Measurements from ENCODE around the gene UTY. TPM values are rescaled to one million over a fixed set of nuclear protein-coding genes. Genes with fewer than 3 reads are reported as not detected.
A peak's percentile ranks its signal among the peaks of the same experiment; 100 is the strongest.

Gene UTY
- total RNA-seq (2014; rRNA removed; shearing (Covaris generic)) = 10.8 and 13.2 TPM in 2 replicates

- peak; percentile 91 for DNase-seq (ENCODE audit: low spot score)
These were observed at the start of gene UTY for GRCh38 chrY:13479828-13480227. TSS of gene UTY (minus strand) at chrY:13480033. CDS start at chrY:13479665, 368 bp downstream.

DNA sequence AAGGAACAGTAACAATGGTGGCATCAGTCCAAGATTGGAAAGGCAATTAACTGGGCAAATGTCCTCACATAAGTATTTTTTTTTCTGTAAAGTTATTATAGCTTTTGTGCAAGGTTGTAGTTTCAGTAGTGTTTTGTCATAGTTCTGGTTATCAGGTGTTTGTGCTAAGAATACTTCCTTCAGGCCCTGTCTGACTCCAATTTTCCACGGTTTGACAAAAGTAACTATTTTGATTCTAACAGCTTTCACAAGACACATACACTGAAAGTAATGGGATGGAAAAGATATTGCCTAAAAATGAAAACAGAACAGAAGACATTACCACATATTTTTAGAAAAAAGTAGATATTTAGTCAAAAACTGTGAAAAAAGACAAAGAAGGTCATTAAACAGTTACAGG, 40.6 kb upstream of the UTY start:
- DNase-seq (ENCODE audit: low spot score) = no peak

DNA sequence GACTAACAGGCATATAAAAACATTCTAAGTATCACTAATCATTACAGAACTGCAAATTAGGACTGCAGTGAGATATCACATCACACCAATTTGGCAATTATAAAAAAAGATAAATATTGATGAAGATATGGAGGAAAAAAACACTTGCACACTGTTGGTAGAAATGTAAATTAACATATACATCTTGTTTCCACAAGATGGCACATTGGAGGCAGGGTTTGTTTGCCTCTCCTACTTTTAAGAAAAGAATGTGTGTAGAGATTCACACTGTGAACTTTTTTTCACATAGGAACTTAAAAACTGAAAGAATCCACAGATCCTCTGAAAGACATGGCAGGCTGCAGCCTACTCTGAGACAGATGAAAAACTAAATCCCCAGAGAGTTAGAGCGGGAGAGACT, 21.4 kb upstream of the UTY start:
- no peak for DNase-seq (ENCODE audit: low spot score)

- DNase-seq (ENCODE audit: low spot score) = no peak
These were observed 13.9 kb upstream of the UTY start for GRCh38 chrY:13493737-13494136.

GRCh38 chrY:13492408-13492807, 12.6 kb upstream of the UTY start:
- no peak for DNase-seq (ENCODE audit: low spot score)

- no peak for DNase-seq (ENCODE audit: low spot score)
These were observed 8.9 kb upstream of the UTY start for GRCh38 chrY:13488738-13489137.

- DNase-seq (ENCODE audit: low spot score) = peak; percentile 28
These were observed 617 bp downstream of the UTY start for GRCh38 chrY:13479121-13479711.

DNA sequence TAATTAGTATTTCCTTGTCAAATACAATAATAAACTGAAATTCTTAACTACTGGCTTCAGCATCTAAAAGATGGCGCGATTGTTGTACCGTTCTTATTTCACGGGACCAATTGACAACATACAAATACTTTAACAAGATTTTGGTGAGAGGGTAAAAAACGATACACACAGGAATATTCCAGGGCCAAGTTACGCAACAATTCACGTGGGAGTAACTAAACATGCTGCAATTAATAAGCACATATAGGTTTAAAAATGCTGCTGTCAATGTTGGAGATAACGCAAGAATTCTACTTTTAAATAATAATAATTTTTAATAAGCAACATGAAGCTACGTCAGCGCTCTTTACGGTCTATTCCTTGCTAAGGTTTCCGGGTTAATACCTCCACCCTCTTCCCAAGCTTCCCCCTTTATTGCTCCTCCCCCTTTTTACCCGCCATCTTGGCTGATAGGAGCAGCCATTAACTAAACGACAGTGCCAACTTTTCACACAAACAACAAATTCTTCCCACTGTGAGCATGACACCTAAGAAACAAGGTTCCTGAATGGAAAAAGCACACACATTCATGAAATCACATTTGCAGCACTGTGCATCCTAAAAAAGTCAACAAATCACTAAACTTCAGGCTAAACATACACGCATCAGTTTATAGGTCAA, 1.6 kb downstream of the UTY start:
- peak; percentile 62 for DNase-seq (ENCODE audit: low spot score)

DNA sequence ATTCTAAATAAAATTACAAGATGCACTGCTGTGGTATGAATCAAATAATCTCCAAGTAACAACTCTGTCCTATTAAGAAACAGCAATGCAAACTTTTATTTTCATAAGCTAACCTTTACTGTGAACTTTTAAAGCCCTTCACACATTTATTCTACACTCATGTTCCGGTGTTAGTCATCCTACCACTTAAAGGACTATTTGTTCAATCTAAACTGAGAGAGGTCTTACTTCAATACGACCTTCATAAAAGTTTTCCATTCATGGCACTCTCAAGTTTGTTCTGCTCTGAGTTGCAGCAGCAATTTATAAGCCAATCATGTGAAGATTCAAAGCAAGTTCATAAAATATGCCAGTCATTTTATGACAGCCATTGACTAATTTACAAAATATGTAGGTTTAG, 4.8 kb downstream of the UTY start:
- DNase-seq (ENCODE audit: low spot score) = peak; percentile 4

GRCh38 chrY:13451572-13451971, 28.3 kb downstream of the UTY start:
- no peak for DNase-seq (ENCODE audit: low spot score)

DNA sequence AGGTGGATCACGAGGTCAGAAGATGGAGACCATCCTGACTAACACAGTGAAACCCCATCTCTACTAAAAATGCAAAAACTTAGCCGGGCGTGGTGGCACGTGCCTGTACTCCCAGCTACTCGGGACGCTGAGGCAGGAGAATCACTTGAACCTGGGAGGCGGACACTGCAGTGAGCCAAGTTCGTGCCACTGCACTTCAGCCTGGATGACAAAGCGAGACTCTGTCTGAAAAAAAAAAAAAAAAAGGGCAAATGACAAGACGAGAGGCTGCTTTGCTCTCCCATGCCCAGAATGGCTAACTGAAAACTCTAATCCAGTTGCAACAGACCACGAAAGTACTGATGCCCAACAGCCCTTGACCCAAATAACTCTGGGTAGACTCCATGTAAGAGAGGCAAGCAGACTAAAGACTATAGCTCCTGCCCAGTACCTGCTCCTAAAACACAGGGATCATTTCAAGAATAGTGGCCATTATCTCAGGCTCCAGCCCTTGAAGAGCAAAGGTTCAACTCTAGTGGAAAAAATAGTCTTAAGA, 29.2 kb downstream of the UTY start:
- DNase-seq (ENCODE audit: low spot score) = no peak

DNA sequence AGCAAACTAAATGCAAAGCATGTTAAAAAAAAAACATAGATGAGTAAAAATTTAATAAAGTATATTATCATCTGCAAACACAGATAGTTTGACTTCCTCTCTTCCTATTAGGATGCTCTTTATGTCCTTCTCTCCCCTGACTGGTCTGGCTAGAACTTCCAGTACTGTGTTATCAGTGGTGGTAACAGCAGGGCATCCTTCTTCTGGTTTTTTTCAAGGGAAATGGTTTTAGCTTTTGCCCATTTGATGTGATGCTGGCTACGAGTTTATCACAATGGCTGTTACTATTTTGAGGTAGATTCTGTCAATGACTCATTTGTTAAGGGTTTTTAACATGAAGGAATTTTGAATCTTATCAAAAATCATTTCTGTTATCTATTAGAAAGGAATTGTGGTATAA, 34.3 kb downstream of the UTY start:
- no peak for DNase-seq (ENCODE audit: low spot score)

GRCh38 chrY:13443146-13443545, 36.7 kb downstream of the UTY start:
- no peak for DNase-seq (ENCODE audit: low spot score)

DNA sequence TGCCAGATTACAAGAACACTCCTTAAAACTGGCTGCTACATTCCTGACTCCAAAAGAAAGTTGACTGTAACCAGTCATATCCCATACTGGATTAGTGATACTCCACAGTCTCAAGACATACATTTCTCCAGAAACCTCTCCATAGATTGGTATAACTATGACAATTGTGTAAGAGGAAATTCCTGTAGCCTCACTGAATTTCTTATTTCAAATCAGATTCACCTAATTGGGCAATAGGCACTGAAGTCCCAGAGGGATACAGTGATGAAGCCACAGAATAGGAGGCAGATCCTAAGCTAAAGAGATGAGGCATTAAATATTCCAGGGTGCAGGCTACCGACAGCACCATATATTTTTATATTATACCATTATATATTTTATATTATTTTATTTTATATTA, 39.0 kb downstream of the UTY start:
- no peak for DNase-seq (ENCODE audit: low spot score)

DNA sequence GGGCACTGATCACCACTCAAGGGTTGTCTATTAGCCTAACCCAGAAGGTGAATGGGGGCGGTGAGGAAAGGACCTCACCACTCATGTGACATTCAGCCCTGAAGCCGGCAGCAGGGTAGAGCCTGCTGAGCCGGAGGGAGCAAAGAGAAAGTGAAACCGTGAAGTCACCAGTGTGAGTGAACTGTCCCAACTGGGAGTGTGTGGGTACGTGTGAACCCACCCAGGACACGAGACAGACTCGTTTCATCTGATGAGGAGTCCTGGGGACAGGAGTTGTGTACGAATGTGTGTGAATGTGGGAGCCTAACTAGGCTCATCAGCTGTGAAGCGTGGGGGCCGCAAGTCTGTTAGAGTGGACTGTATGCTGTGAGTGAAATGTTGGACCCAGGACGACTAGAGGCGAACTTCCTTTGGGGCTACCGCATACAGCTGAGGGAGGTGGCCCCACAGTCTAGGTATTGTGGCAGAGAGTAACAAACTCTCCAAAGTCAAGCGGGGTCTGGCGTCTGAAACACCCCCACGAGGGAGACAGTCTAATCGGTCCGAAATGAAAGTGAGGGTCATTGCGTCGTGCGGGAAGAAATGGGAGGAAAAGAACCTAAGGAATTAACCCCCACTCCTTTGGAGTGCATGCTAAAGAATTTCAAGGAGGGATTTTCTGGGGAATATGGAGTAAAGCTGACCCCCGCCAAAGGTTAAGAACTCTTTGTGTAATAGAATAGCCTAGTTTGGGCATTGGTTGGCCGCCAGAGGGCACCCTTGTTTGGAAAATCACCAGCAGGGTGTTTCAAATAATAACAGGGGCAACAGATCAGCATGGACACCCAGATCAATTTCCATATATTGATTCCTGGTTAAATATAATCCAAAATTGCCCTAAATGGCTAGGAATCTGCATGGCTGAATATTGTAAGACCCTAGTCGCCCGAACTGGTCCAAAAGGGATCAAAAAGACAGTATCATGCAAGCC, 43.6 kb downstream of the UTY start:
- peak; percentile 40 for DNase-seq (ENCODE audit: low spot score)

DNA sequence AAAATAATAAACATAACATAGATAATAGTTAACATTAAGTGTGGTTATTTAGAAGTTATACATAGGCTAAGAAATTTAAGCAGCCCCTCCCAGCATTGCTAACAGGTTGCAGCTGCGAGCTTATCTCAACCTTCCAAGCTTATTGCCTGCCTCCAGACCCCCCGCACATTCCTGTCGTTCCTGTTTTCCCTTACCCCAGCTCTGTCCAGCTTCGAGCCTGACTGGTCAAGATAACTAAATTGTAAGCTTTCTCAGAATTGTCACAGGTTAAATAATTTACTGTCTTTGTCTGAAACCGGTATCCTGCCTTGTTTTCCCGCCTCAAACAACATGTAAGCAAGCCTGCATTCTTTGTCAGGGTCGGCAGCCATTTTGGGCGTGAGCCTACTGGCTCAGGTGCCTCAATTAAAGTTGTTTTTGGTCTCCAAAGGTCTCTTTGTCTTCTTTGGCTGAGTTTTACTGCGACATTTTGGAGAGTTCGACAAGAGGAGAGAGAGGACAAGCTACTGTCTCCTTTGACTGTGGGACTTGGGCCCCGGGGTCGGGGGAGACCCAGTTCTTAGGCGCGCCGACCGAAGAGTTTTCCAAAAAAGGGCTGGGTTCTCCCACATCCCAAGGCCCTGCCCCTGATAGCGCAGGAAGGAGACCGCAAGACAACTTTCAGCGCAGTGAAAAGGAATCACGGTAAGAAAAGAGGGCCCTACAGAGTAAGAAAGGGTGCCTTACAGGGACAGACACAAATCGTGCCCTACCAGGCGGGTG, 44.4 kb downstream of the UTY start:
- DNase-seq (ENCODE audit: low spot score) = no peak

- no peak for DNase-seq (ENCODE audit: low spot score)
These were observed 47.4 kb downstream of the UTY start for GRCh38 chrY:13432293-13433025.

- peak; percentile 27 for DNase-seq (ENCODE audit: low spot score)
These were observed 50.3 kb downstream of the UTY start for GRCh38 chrY:13429551-13429950.

GRCh38 chrY:13423281-13423732, 56.5 kb downstream of the UTY start:
- DNase-seq (ENCODE audit: low spot score) = peak; percentile 34

DNA sequence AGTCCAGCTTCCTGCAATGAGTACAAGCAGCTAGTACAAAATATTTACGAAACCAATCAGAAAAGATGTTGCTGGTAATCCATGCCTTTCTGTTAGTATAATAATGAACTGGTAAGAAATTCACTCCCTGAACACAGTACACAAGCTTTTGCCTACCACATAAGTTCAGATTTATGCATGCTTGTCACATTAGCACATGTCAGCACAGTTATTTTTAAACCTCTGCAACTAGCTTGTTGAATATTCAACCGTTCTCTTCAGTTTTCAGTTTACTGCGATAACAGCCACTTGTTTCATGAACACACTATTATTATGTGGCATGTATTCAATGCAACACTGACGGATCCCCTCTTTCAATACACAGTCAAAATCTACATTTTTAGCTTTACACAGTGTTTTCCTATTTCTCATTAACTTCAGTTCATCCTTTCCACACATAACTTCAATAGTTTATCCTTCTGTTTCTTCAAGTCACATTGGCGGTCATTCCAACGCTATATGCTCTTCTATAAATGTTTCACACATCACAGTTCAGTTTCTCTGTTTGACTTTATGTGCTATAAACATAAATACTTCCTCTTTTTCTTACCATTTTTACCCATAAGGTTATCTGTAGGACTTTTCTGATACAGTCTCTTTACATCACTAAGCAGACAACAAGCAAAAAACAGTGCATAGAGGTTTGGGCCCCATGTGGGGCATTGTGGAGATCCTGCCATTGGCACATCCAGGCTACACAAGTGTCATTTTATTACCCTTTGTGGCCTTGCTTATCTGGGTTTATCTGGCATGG, 62.8 kb downstream of the UTY start:
- DNase-seq (ENCODE audit: low spot score) = no peak
